Measurements from ENCODE around the gene HMGB3. TPM values are rescaled to one million over a fixed set of nuclear protein-coding genes. Genes with fewer than 3 reads are reported as not detected.
A peak's percentile ranks its signal among the peaks of the same experiment; 100 is the strongest.
"Not testable (repeated sequence)": the region's sequence is repeated elsewhere in the genome, so short reads cannot be mapped to it uniquely, and the experiment has no call there.

The HMGB3 gene
- polyA plus RNA-seq, 1 donor = 55.0 TPM

DNA sequence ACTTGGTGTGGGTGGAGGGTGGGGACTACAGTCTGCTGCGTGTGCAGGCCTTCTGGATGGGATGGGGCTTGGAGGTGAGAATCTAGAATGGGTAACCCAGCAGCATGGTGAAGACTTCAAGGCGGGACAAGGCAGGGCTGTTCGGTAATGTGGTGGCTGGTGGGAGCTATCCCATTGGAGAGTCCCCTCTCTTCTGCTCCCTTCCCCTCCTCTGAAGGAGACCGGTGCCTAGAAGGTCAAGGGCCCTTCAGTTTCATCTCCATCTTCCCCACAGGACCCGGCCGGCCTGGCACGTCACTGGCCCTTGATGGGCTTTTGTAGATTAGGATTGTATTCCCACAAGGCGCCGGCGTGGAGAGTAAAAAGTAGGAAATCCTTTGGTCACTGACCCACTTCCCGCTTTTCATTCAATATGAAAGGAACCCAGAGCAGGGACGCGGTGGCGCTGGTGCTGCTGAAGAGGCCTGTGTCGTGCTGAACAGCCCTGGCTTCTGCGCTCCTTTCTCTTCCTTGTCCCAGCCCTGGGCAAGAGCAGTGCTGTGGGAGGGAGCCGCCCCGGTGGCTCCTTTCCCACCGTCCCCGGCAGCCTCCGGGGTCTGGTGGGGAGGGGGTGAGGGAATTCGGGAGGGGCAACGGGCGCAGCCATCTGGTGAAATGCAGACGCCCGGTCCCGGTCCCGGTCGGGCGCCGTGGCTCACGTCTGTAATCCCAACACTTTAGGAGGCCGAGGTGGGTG, 7.3 kb upstream of the HMGB3 start:
- Histone ChIP-seq H3K27ac (ENCODE audit: low read length) (no peak overlapping the region), H3K4me1 (ENCODE audit: control insufficient read depth, insufficient read depth, low read length) (no peaks in the 10 kb centered on the region), H3K27me3 (ENCODE audit: control insufficient read depth, insufficient read depth, low read length) (no peaks in the 10 kb centered on the region), H3K9me3 (ENCODE audit: control insufficient read depth, low read depth, low read length) (no peaks in the 10 kb centered on the region), H3K4me3 (ENCODE audit: low read length) (no peak overlapping the region), H3K36me3 (ENCODE audit: control insufficient read depth, insufficient read depth, low read length) (no peaks in the 10 kb centered on the region)
- DNase-seq = no peak
- no CpG with 5 or more reads among the region's 33 CpGs for WGBS (ENCODE audit: insufficient coverage, low lambda C conversion rate)

DNA sequence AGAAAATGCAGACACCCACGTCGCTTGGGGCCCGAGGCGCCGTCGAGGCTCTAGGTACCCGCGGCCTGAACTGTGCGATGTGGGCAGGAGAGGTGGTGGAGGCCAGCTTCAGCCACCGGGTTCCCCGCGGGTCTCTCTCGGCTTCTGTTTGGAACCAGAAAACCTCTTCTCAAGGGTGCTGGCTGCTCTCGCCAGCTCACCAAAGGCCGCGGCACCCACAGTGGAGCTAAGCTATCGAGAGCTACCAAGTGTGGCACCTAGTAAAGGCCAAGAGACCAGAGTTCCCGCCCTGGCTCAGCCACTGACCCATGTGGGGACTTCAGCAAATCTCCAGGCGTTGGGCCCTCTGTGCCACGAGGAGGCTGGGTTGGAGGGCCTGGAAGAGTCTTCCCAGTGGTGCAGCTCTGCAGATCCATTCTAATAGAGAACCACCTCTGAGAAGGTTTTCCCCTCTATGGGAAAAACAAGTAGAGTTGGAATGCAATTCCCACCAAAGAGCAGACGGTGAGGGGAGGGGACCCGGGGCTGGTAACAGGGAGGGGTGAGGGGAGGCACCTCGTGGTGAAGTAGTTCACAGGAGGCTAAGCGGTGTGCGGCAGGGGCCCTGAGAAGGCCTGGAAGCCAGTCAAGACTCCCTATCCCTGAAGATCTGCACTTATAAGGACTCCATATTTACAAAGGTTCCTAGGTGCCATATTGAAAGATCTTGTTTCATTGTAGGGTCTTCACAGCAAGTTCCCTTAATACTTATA, 5.5 kb upstream of the HMGB3 start:
- Histone ChIP-seq H3K4me1 (ENCODE audit: control insufficient read depth, insufficient read depth, low read length) (no peaks in the 10 kb centered on the region), H3K27ac (ENCODE audit: low read length) (no peak overlapping the region), H3K36me3 (ENCODE audit: control insufficient read depth, insufficient read depth, low read length) (no peaks in the 10 kb centered on the region), H3K4me3 (ENCODE audit: low read length) (no peak overlapping the region), H3K9me3 (ENCODE audit: control insufficient read depth, low read depth, low read length) (no peaks in the 10 kb centered on the region), H3K27me3 (ENCODE audit: control insufficient read depth, insufficient read depth, low read length) (no peaks in the 10 kb centered on the region)
- DNase-seq = no peak
- no CpG with 5 or more reads among the region's 25 CpGs for WGBS (ENCODE audit: insufficient coverage, low lambda C conversion rate)

DNA sequence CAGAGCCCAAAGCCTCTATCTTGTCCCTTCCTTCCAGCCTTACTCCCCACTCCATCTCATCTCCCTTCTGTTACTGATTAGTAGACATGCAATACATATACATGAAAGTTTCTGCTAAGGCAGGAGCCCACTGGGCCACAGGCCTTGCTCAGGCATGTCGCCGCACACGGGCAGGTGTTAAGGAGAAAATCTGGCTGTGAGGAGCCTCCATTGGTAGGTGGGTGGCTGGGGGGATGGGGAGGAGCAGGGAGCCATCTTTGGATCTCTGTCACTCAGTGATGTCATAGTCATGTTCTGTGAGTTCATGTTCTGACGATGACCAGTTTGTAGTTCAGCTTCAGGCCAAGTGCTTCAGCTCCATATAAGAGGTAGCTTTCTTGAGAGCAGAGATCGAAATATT, 2.9 kb upstream of the HMGB3 start:
- no CpG with 5 or more reads among the region's 5 CpGs for WGBS (ENCODE audit: insufficient coverage, low lambda C conversion rate)
- no peak for DNase-seq
- Histone ChIP-seq H3K4me1 (ENCODE audit: control insufficient read depth, insufficient read depth, low read length) (peaks cover 4% of the 10 kb centered on the region), H3K36me3 (ENCODE audit: control insufficient read depth, insufficient read depth, low read length) (no peaks in the 10 kb centered on the region), H3K27ac (ENCODE audit: low read length) (no peak overlapping the region), H3K9me3 (ENCODE audit: control insufficient read depth, low read depth, low read length) (no peaks in the 10 kb centered on the region), H3K4me3 (ENCODE audit: low read length) (no peak overlapping the region), H3K27me3 (ENCODE audit: control insufficient read depth, insufficient read depth, low read length) (no peaks in the 10 kb centered on the region)

DNA sequence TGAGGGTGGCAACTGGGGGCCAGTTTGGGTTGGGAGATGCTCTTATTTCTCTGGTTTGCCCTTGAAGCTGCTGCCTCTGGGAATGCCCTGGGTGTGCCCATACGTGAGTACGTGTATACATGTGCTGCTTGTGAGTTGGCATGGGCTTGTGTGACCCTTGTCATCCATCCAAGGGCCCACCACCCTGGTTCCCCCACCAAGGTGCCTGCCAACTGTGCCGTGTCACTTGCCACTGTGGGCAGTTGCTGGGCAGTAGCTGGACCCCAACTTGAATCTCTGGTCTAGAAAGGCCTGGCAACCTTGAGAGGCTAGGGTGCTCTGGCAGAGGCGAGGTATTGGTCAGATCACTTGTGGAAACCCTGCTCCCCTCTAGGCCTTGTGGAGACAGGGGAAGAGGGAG, 2.4 kb upstream of the HMGB3 start:
- Histone ChIP-seq H3K27ac (ENCODE audit: low read length) (no peak overlapping the region), H3K4me1 (ENCODE audit: control insufficient read depth, insufficient read depth, low read length) (peaks cover 7% of the 10 kb centered on the region), H3K27me3 (ENCODE audit: control insufficient read depth, insufficient read depth, low read length) (no peaks in the 10 kb centered on the region), H3K4me3 (ENCODE audit: low read length) (no peak overlapping the region), H3K36me3 (ENCODE audit: control insufficient read depth, insufficient read depth, low read length) (no peaks in the 10 kb centered on the region), H3K9me3 (ENCODE audit: control insufficient read depth, low read depth, low read length) (no peaks in the 10 kb centered on the region)
- no peak for DNase-seq
- no CpG with 5 or more reads among the region's 4 CpGs for WGBS (ENCODE audit: insufficient coverage, low lambda C conversion rate)

DNA sequence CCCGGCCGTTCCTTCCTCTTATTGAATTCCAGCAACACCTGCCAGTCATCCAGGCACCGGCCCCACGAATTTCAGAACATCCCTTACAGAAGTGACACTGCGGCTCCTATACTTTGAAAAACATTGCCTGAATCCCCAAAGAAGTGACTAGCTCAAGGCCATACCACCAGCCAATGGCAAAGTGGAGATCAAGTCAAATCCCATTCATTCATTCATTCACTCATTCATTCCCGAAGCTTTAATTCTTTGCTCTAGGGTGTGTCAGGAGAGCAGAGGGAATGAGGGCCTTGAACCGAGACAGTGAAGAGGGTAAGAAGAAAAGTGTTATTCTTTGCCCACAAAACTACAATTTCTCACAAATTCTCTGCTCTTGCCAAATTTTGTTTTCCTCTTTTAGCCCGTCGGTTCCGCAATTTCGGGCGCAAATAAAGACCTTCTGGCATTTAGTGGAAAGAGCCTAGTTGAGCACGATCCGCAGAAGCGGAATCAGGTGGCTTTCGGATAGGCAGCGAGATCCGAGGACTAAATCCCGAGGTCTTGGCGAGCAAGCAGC, 824 bp upstream of the HMGB3 start:
- H3K4me1 ChIP-seq (ENCODE audit: control insufficient read depth, insufficient read depth, low read length) = peaks cover 7% of the 10 kb centered on the region
- H3K27me3 ChIP-seq (ENCODE audit: control insufficient read depth, insufficient read depth, low read length) = no peaks in the 10 kb centered on the region
- H3K4me3 ChIP-seq (ENCODE audit: low read length) = peak overlapping the region; percentile 49
- no CpG with 5 or more reads among the region's 20 CpGs for WGBS (ENCODE audit: insufficient coverage, low lambda C conversion rate)
- H3K9me3 ChIP-seq (ENCODE audit: control insufficient read depth, low read depth, low read length) = no peaks in the 10 kb centered on the region
- H3K36me3 ChIP-seq (ENCODE audit: control insufficient read depth, insufficient read depth, low read length) = peaks cover 2% of the 10 kb centered on the region
- no peak for DNase-seq
- no peak overlapping the region for H3K27ac ChIP-seq (ENCODE audit: low read length)

- no peaks in the 10 kb centered on the region for H3K27me3 ChIP-seq (ENCODE audit: control insufficient read depth, insufficient read depth, low read length)
- H3K36me3 ChIP-seq (ENCODE audit: control insufficient read depth, insufficient read depth, low read length) = peaks cover 2% of the 10 kb centered on the region
- H3K27ac ChIP-seq (ENCODE audit: low read length) = no peak overlapping the region
- WGBS (ENCODE audit: insufficient coverage, low lambda C conversion rate) = no CpG with 5 or more reads among the region's 96 CpGs
- no peaks in the 10 kb centered on the region for H3K9me3 ChIP-seq (ENCODE audit: control insufficient read depth, low read depth, low read length)
- peaks cover 7% of the 10 kb centered on the region for H3K4me1 ChIP-seq (ENCODE audit: control insufficient read depth, insufficient read depth, low read length)
- H3K4me3 ChIP-seq (ENCODE audit: low read length) = peak overlapping the region; percentile 26
- DNase-seq = peak in 1 of 2 donors; percentile 9
Measured at GRCh38 chrX:150983521-150984168, 510 bp downstream of the HMGB3 start.

DNA sequence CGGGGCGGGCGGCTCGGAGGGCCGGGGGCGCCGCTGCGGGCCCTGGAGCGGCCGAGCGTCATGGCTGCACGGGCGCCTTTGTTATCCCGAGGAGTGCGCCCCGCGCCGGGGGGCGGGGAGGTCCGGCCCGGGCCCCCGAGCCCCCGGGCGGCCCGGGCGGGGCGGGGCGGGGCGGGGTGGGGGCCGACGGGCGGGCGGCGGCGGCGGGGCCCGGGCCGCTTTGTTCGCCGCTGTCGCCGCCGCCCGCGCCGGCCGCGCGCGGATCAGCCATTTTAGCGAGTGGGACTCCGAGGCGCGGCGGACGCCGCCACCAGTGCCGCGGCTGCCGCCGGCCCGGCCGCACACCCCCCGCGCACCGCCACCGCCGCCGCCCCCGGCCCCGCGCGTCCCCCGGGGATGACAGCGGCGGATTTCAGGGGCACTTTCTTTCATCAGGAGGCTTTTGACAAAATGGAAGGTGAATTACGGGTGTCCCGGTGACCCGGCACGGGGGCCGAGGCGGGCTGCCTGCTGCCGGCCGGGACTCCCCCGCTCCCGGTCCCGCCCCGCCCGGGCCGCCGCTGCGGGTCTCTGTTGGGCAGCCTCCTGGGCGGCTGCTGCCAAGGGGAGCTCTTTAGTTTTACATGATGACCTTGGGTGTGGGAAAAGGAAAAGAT, 1.2 kb downstream of the HMGB3 start:
- H3K4me1 ChIP-seq (ENCODE audit: control insufficient read depth, insufficient read depth, low read length) = peaks cover 7% of the 10 kb centered on the region
- peaks cover 2% of the 10 kb centered on the region for H3K36me3 ChIP-seq (ENCODE audit: control insufficient read depth, insufficient read depth, low read length)
- H3K9me3 ChIP-seq (ENCODE audit: control insufficient read depth, low read depth, low read length) = no peaks in the 10 kb centered on the region
- no peaks in the 10 kb centered on the region for H3K27me3 ChIP-seq (ENCODE audit: control insufficient read depth, insufficient read depth, low read length)
- peak overlapping the region; percentile 40 for H3K4me3 ChIP-seq (ENCODE audit: low read length)
- peak in 1 of 2 donors; percentile 5 for DNase-seq
- no CpG with 5 or more reads among the region's 93 CpGs for WGBS (ENCODE audit: insufficient coverage, low lambda C conversion rate)
- H3K27ac ChIP-seq (ENCODE audit: low read length) = no peak overlapping the region

DNA sequence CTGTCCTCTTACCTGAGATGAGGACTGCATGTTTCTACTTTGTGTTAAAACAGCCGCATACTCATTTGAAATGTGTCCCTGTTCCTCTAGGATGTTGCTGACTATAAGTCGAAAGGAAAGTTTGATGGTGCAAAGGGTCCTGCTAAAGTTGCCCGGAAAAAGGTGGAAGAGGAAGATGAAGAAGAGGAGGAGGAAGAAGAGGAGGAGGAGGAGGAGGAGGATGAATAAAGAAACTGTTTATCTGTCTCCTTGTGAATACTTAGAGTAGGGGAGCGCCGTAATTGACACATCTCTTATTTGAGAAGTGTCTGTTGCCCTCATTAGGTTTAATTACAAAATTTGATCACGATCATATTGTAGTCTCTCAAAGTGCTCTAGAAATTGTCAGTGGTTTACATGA, 4.6 kb downstream of the HMGB3 start:
- WGBS (ENCODE audit: insufficient coverage, low lambda C conversion rate) = 80% methylated on average over 1 of the region's 6 CpGs
- H3K27me3 ChIP-seq (ENCODE audit: control insufficient read depth, insufficient read depth, low read length); H3K36me3 ChIP-seq (ENCODE audit: control insufficient read depth, insufficient read depth, low read length); H3K27ac ChIP-seq (ENCODE audit: low read length); H3K9me3 ChIP-seq (ENCODE audit: control insufficient read depth, low read depth, low read length); DNase-seq; H3K4me3 ChIP-seq (ENCODE audit: low read length); H3K4me1 ChIP-seq (ENCODE audit: control insufficient read depth, insufficient read depth, low read length): not testable (repeated sequence)

GRCh38 chrX:150989420-150989819, 6.3 kb downstream of the HMGB3 start:
- Histone ChIP-seq H3K36me3 (ENCODE audit: control insufficient read depth, insufficient read depth, low read length) (peaks cover 2% of the 10 kb centered on the region), H3K4me1 (ENCODE audit: control insufficient read depth, insufficient read depth, low read length) (peaks cover 7% of the 10 kb centered on the region), H3K9me3 (ENCODE audit: control insufficient read depth, low read depth, low read length) (no peaks in the 10 kb centered on the region), H3K4me3 (ENCODE audit: low read length) (no peak overlapping the region), H3K27ac (ENCODE audit: low read length) (no peak overlapping the region), H3K27me3 (ENCODE audit: control insufficient read depth, insufficient read depth, low read length) (no peaks in the 10 kb centered on the region)
- DNase-seq = no peak
- WGBS (ENCODE audit: insufficient coverage, low lambda C conversion rate) = no CpG with 5 or more reads among the region's 2 CpGs

- WGBS (ENCODE audit: insufficient coverage, low lambda C conversion rate) = no CpG with 5 or more reads among the region's 5 CpGs
- Histone ChIP-seq H3K9me3 (ENCODE audit: control insufficient read depth, low read depth, low read length) (no peaks in the 10 kb centered on the region), H3K4me3 (ENCODE audit: low read length) (no peak overlapping the region), H3K36me3 (ENCODE audit: control insufficient read depth, insufficient read depth, low read length) (peaks cover 2% of the 10 kb centered on the region), H3K4me1 (ENCODE audit: control insufficient read depth, insufficient read depth, low read length) (no peaks in the 10 kb centered on the region), H3K27ac (ENCODE audit: low read length) (no peak overlapping the region), H3K27me3 (ENCODE audit: control insufficient read depth, insufficient read depth, low read length) (no peaks in the 10 kb centered on the region)
- no peak for DNase-seq
Measured at GRCh38 chrX:150990910-150991309, 7.8 kb downstream of the HMGB3 start.
